Esophagus squamous epithelium (tissue), 5 donors: ENCODE results near the gene ATAD2B. TPM values are rescaled to one million over a fixed set of nuclear protein-coding genes. Genes with fewer than 3 reads are reported as not detected.

Experiments
- DNase-seq: peaks from one replicate; lab custom pipeline; 2025; lab: John Stamatoyannopoulos, UW
- H3K27ac ChIP-seq, 4 donors: fragments of 200-600 bp; sonication (generic); one replicate each; pipeline ENCODE4 v1.5.1; 2016 to 2019; ENCODE audit warnings: mild to moderate bottlenecking in 1 of 4
- H3K27me3 ChIP-seq, 4 donors: fragments of 200-600 bp; sonication (generic); 1 replicate in 3 of 4; 2 replicates in 1 of 4; pipeline versions ENCODE4 v1.5.1 to v1.6.0; 2017 to 2021; ENCODE audit warnings: antibody characterized with exemption in 1 of 4
- H3K36me3 ChIP-seq, 3 donors: fragments of 200-600 bp; sonication (generic); one replicate each; pipeline ENCODE4 v1.5.1; 2016 to 2019
- H3K4me1 ChIP-seq, 3 donors: fragments of 200-600 bp; sonication (generic); one replicate each; pipeline ENCODE4 v1.5.1; 2017 to 2019
- H3K4me3 ChIP-seq, 4 donors: fragments of 200-600 bp; sonication (generic); 1 replicate in 3 of 4; 2 replicates in 1 of 4; pipeline ENCODE4 v1.5.1; 2016 to 2019; ENCODE audit warnings: mild to moderate bottlenecking in 2 of 4, moderate library complexity in 1 of 4
- H3K9me3 ChIP-seq, 3 donors: fragments of 200-600 bp; sonication (generic); one replicate each; pipeline ENCODE4 v1.5.1; 2016 to 2019
- POLR2A ChIP-seq, 4 donors: fragments of 450-650 bp; IDR thresholded peaks; one replicate each; pipeline ENCODE4 v1.6.1; 2017; ENCODE audit warnings: antibody characterized with exemption in 4 of 4, mild to moderate bottlenecking in 4 of 4, moderate library complexity in 3 of 4
- WGBS, 2 donors: methylation state at CpG; one replicate each; pipeline ENCODE4 v1.1.5; 2018; 5-methylcytosine and 5-hydroxymethylcytosine counted together
- intact Hi-C: fragments of 100-400 bp; cut with DNase I; formaldehyde crosslinking; loops from one replicate; pipeline ENCODE4 v1.15.0; 2022
- total RNA-seq, 4 donors: library from RNA; depleted of rRNA; stranded (reverse); fragments of >200 nt; gene quantifications; one replicate each; pipeline ENCODE4 v1.1.0, GENCODE V29; 2016
- TF ChIP-seq, protein P1 (sequence below), 6 experiments: fragments of 450-650 bp in 4 of 6; fragments of 200-600 bp in 2 of 6; sonication (generic) in 2 of 6; IDR thresholded peaks; one replicate each; pipeline ENCODE4 v1.5.1; 2016 to 2019; ENCODE audit warnings: antibody characterized with exemption in 6 of 6, mild to moderate bottlenecking in 4 of 6, moderate library complexity in 4 of 6
- donor health status: DM: yes; HTN: yes; CAD: no.

The ATAD2B gene
- total RNA-seq, 4 donors from 2014 or later = 7.4 to 29.2 (median 20.8) TPM

DNA sequence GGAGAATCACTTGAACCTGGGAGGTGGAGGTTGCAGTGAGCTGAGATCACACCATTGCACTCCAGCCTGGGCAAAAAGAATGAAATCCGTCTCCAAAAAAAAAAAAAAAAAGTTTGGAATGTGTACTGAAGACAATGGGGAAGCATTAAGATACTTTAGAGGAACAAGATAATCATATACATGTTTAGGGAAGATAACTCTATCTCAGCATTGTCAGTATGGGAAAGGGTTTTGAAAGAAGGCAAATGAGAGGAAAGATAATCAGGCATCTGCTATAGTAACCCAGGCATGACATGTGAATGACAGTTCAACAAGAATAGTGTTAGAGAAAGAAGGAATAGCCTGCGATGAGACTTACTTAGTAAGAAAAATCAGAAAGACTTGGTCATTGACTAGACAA, 112.0 kb downstream of the ATAD2B start:
- intact Hi-C loops = no loop called here
- H3K27ac ChIP-seq = no peak overlapping the region
- no peaks in the 10 kb centered on the region for H3K4me1 ChIP-seq
- no peak overlapping the region for H3K4me3 ChIP-seq
- 92 to 100% methylated on average over 2 of the region's 2 CpGs for WGBS, 2 donors
- DNase-seq = no peak
- H3K27me3 ChIP-seq = no peaks in the 10 kb centered on the region
- no peaks in the 10 kb centered on the region for H3K9me3 ChIP-seq
- TF ChIP-seq, protein P1, sequence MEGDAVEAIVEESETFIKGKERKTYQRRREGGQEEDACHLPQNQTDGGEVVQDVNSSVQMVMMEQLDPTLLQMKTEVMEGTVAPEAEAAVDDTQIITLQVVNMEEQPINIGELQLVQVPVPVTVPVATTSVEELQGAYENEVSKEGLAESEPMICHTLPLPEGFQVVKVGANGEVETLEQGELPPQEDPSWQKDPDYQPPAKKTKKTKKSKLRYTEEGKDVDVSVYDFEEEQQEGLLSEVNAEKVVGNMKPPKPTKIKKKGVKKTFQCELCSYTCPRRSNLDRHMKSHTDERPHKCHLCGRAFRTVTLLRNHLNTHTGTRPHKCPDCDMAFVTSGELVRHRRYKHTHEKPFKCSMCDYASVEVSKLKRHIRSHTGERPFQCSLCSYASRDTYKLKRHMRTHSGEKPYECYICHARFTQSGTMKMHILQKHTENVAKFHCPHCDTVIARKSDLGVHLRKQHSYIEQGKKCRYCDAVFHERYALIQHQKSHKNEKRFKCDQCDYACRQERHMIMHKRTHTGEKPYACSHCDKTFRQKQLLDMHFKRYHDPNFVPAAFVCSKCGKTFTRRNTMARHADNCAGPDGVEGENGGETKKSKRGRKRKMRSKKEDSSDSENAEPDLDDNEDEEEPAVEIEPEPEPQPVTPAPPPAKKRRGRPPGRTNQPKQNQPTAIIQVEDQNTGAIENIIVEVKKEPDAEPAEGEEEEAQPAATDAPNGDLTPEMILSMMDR (IDR thresholded peaks at IDR 0.05) = no peak
- TF ChIP-seq POLR2A (IDR thresholded peaks at IDR 0.05) = no peak
- peaks cover 0 to 59% (median 0%) of the 10 kb centered on the region in 3 donors for H3K36me3 ChIP-seq

DNA sequence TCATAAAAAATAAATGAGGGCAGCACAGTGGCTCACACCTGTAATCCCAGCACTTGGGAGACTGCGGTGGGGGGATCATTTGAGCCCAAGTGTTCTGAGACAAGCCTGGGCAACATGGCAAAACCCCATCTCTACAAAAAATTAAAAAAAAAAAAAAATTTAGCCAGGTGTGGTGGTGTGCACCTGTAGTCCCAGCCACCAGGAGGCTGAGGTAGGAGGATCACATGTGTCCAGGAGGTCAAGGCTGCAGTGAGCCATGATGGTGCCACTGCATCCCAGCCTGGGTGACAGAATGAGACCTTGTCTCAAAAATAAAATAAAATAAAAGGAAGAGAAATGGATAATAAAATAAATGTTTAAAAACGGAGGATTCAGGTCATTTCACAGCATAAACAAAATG, 113.5 kb downstream of the ATAD2B start:
- H3K27ac ChIP-seq = no peak overlapping the region
- TF ChIP-seq POLR2A (IDR thresholded peaks at IDR 0.05) = no peak
- TF ChIP-seq, protein P1 (IDR thresholded peaks at IDR 0.05) = no peak
- no peaks in the 10 kb centered on the region for H3K4me1 ChIP-seq
- intact Hi-C loops = no loop called here
- no peak overlapping the region for H3K4me3 ChIP-seq
- WGBS, 2 donors = 90 to 96% methylated on average over 2 of the region's 2 CpGs
- H3K9me3 ChIP-seq = no peaks in the 10 kb centered on the region
- peaks cover 0 to 61% (median 4%) of the 10 kb centered on the region in 3 donors for H3K36me3 ChIP-seq
- H3K27me3 ChIP-seq = no peaks in the 10 kb centered on the region
- DNase-seq = no peak

DNA sequence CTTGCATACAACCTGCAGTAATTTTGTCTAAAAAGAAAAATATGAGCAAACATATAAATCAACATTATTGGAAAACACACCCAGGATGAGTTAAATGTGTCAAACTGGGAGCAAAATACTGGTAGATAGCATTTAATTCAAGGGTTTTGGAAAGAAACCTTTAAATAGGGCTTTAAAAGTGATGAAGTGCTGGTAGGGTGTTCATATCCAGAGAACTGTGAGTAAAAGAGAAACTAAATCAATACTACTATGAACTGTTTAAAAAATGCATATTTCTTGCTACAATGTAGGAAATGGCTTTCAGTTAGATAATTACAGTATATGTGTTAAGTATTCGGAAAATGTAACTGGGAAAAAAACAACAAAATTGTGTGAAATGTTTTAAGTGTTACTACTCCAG, 117.8 kb downstream of the ATAD2B start:
- intact Hi-C loops = no loop called here
- H3K4me1 ChIP-seq = peaks cover 0 to 5% (median 0%) of the 10 kb centered on the region in 3 donors
- no peak overlapping the region for H3K27ac ChIP-seq
- WGBS, 2 donors = 77 to 82% methylated on average over 1 of the region's 1 CpG
- no peaks in the 10 kb centered on the region for H3K27me3 ChIP-seq
- peaks cover 0 to 47% (median 4%) of the 10 kb centered on the region in 3 donors for H3K36me3 ChIP-seq
- TF ChIP-seq, protein P1 (IDR thresholded peaks at IDR 0.05) = no peak
- no peak for TF ChIP-seq POLR2A (IDR thresholded peaks at IDR 0.05)
- no peak overlapping the region for H3K4me3 ChIP-seq
- no peak for DNase-seq
- no peaks in the 10 kb centered on the region for H3K9me3 ChIP-seq

DNA sequence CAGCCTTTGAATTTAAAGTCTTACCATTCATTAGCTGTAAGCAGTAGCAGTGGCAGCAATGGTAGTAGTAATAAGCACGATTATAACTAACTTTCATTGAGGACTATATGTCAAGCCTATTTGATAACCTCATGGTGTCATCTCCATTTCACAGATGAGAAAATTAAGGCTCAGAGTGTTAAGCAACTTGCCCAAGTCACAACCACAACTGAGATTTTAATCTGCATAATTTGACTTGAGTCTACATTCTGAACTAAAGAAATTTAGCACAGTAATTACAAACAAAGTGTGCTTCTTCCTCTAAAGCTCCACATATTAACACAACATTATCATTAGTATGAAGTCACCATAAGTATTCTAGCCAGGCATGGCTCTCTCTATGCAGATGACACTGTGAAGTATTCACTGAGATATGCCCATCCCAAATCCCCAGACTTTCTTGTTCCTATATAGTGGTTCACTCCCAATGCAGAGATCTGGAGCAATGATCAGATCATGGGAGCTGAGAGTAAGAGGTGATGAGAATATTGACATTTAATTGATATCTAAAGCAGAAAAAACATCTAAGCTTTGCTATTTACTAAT, 120.2 kb downstream of the ATAD2B start:
- no peak for TF ChIP-seq POLR2A (IDR thresholded peaks at IDR 0.05)
- peaks cover 0 to 19% (median 9%) of the 10 kb centered on the region in 3 donors for H3K4me1 ChIP-seq
- no peak overlapping the region for H3K27ac ChIP-seq
- H3K4me3 ChIP-seq = no peak overlapping the region
- H3K27me3 ChIP-seq = no peaks in the 10 kb centered on the region
- H3K9me3 ChIP-seq = no peaks in the 10 kb centered on the region
- DNase-seq = no peak
- peaks cover 0 to 46% (median 4%) of the 10 kb centered on the region in 3 donors for H3K36me3 ChIP-seq
- intact Hi-C loops = no loop called here
- 89 to 93% methylated on average over 1 of the region's 1 CpG for WGBS, 2 donors

DNA sequence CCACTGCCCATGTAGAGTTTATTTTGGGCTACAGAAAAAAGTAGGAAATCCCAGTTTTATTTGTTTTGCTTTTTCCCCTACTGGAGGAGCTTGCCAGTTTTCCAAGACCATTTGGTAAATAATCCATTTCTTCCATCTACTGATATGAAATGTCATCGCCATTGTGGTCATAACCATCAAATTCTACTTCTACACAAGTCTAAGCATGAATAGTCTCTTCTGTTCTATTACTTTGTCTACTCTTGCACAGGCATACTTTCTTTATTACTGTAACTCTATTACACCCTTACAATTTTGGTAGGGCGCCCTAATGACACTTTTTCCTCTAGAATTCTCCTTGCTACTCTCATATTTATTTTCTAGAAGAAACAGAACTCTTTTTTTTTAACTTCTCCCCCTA, 120.7 kb downstream of the ATAD2B start:
- no peak overlapping the region for H3K27ac ChIP-seq
- WGBS, 2 donors = 69 to 78% methylated on average over 1 to 2 of the region's 2 CpGs

More for the DNA sequence above, 120.7 kb downstream of the ATAD2B start:
- H3K4me1 ChIP-seq = peaks cover 0 to 19% (median 9%) of the 10 kb centered on the region in 3 donors
- no peaks in the 10 kb centered on the region for H3K9me3 ChIP-seq
- TF ChIP-seq, protein P1 (IDR thresholded peaks at IDR 0.05) = no peak
- TF ChIP-seq POLR2A (IDR thresholded peaks at IDR 0.05) = no peak
- no peak for DNase-seq
- H3K27me3 ChIP-seq = no peaks in the 10 kb centered on the region
- H3K36me3 ChIP-seq = peaks cover 0 to 44% (median 4%) of the 10 kb centered on the region in 3 donors
- intact Hi-C loops = no loop called here
- H3K4me3 ChIP-seq = no peak overlapping the region
